ENCODE data around the gene AUTS2.
"Not testable (repeated sequence)": the region's sequence is repeated elsewhere in the genome, so short reads cannot be mapped to it uniquely, and the experiment has no call there.

AUTS2 gene

GRCh38 chr7:70789481-70790214, 1191.4 kb downstream of the AUTS2 start:
- DNase-seq: no peak

GRCh38 chr7:70790215-70791073, 1192.2 kb downstream of the AUTS2 start:
- no peak for DNase-seq

GRCh38 chr7:70791341-70791740, 1193.1 kb downstream of the AUTS2 start:
- no peak for DNase-seq

- DNase-seq: no peak
These were observed 1194.8 kb downstream of the AUTS2 start for GRCh38 chr7:70793060-70793459.

- DNase-seq: no peak
These were observed 1195.5 kb downstream of the AUTS2 start for GRCh38 chr7:70793821-70794220.

GRCh38 chr7:70794962-70795361, 1196.7 kb downstream of the AUTS2 start:
- no peak for DNase-seq

GRCh38 chr7:70795948-70796347, 1197.7 kb downstream of the AUTS2 start:
- DNase-seq: no peak

- no peak for DNase-seq
These were observed 1198.8 kb downstream of the AUTS2 start for GRCh38 chr7:70797109-70797514.

GRCh38 chr7:70799841-70800405, 1201.6 kb downstream of the AUTS2 start:
- DNase-seq: no peak

GRCh38 chr7:70805360-70805759, 1207.1 kb downstream of the AUTS2 start:
- DNase-seq: no peak

GRCh38 chr7:70807650-70808049, 1209.4 kb downstream of the AUTS2 start:
- no peak for DNase-seq

- no peak for DNase-seq
These were observed 1210.6 kb downstream of the AUTS2 start for GRCh38 chr7:70808876-70809275.

- DNase-seq: no peak
These were observed 1212.4 kb downstream of the AUTS2 start for GRCh38 chr7:70810558-70811139.

GRCh38 chr7:70812511-70812910, 1214.2 kb downstream of the AUTS2 start:
- DNase-seq: no peak

- DNase-seq: not testable (repeated sequence)
These were observed 1224.2 kb downstream of the AUTS2 start for GRCh38 chr7:70822490-70822889.

- DNase-seq: peak; percentile 63
These were observed 1231.2 kb downstream of the AUTS2 start for GRCh38 chr7:70829221-70830059.

GRCh38 chr7:70830060-70830395, 1231.8 kb downstream of the AUTS2 start:
- DNase-seq: no peak

- DNase-seq: no peak
These were observed 1232.2 kb downstream of the AUTS2 start for GRCh38 chr7:70830426-70830825.

GRCh38 chr7:70833726-70834125, 1235.5 kb downstream of the AUTS2 start:
- no peak for DNase-seq

- DNase-seq: no peak
These were observed 1236.1 kb downstream of the AUTS2 start for GRCh38 chr7:70834424-70834823.

- no peak for DNase-seq
These were observed 1237.4 kb downstream of the AUTS2 start for GRCh38 chr7:70835658-70836057.

GRCh38 chr7:70836279-70836678, 1238.0 kb downstream of the AUTS2 start:
- DNase-seq: no peak

GRCh38 chr7:70836946-70837345, 1238.7 kb downstream of the AUTS2 start:
- no peak for DNase-seq

All from suppressor macrophage treated with lipopolysaccharide for 4 hours (primary cell).